ENCODE measurements around the gene STK32B. TPM values are rescaled to one million over a fixed set of nuclear protein-coding genes. Genes with fewer than 3 reads are reported as not detected.

STK32B gene
- total and polyA plus RNA-seq, 9 of the 15 experiments (the other 6 are each of a cell fraction or from before 2014, with no cell fraction given), result 0.03 to 0.20 (median 0.07) TPM; not detected in 2

DNA sequence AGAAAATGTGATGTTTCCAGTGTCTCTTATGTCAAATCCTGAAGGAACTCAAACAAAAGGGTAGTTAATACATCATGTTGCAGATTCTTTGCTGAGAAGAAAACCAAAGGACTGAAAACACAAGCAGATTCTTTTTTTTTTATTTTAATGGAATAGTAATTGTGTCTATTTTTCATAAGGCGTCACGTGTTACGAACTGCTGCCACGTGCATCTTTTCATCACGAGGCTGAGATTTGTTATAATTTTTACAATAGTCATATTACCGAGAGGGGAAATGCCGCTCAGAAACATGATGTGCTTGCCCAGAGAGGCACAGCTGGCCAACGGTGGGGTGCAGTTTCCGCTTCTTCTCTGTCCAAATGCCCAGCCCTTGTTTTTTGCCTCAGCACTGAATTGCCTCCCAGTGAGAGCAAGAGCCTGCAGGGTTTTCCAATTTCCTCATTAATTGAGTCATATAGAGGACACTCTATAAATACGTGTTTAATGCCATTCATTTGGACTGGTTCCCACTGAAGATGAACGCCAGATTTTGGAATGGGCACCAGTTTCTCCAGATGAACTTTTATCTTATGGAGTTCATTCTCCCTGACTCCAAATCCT, 225.3 kb downstream of the STK32B start:
- no peak overlapping the region for H2AFZ ChIP-seq (ENCODE audit: low read depth, low read length)
- ChIA-PET POLR2A (no interaction called here), CTCF (ENCODE audit: low intra/inter-chr PET ratio) (no interaction called here)
- no peak overlapping the region for H3K27ac ChIP-seq (ENCODE audit: extremely low read depth, low read depth, low read length)
- H3K9ac ChIP-seq (ENCODE audit: insufficient read depth in 1 of 2, low read depth in 2 of 2, low read length in 2 of 2), result no peak overlapping the region
- DNase-seq (ENCODE audit: extremely low read depth in 1 of 4, low spot score in 3 of 4) (no peak), ATAC-seq (no peak), FAIRE-seq (no peak)
- no peaks in the 10 kb centered on the region for H3K79me2 ChIP-seq (ENCODE audit: control insufficient read depth, insufficient read depth, low read length)
- H3K27me3 ChIP-seq (ENCODE audit: control insufficient read depth in 2 of 2, insufficient read depth in 2 of 2, low read length in 2 of 2), result no peaks in the 10 kb centered on the region; a peak in 1 of 5 replicates
- no peak overlapping the region for H3K4me3 ChIP-seq
- no peaks in the 10 kb centered on the region for H4K20me1 ChIP-seq (replicated peaks; ENCODE audit: control insufficient read depth, insufficient read depth, low read length)
- in situ Hi-C loops (cut with MboI), result no loop called here
- intact Hi-C loops (cut with micrococcal nuclease), result no loop called here
- no peaks in the 10 kb centered on the region for H3K4me1 ChIP-seq (replicated peaks in 1 of 2; ENCODE audit: control insufficient read depth in 2 of 2, insufficient read depth in 2 of 2, low read length in 2 of 2)
- no peaks in the 10 kb centered on the region for H3K9me3 ChIP-seq (replicated peaks; ENCODE audit: control insufficient read depth, insufficient read depth, low read depth, low read length)
- H3K4me2 ChIP-seq (ENCODE audit: insufficient read depth, low read length), result no peak overlapping the region
- H3K9me1 ChIP-seq (ENCODE audit: control insufficient read depth, insufficient read depth, low read length), result no peaks in the 10 kb centered on the region
- TF ChIP-seq, protein P1, sequence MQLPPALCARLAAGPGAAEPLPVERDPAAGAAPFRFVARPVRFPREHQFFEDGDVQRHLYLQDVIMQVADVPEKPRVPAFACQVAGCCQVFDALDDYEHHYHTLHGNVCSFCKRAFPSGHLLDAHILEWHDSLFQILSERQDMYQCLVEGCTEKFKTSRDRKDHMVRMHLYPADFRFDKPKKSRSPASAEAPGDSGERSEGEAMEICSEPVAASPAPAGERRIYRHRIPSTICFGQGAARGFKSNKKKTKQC (CRISPR knock-in tag; IDR thresholded peaks at IDR 0.05), result no peak
- TF ChIP-seq EP400 (IDR thresholded peaks at IDR 0.05), result no peak
- no peak for TF ChIP-seq GTF2E2 (tag; IDR thresholded peaks at IDR 0.05)
- TF ChIP-seq, protein P2, sequence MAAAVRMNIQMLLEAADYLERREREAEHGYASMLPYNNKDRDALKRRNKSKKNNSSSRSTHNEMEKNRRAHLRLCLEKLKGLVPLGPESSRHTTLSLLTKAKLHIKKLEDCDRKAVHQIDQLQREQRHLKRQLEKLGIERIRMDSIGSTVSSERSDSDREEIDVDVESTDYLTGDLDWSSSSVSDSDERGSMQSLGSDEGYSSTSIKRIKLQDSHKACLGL (CRISPR knock-in tag; IDR thresholded peaks at IDR 0.05; ENCODE audit: borderline replicate concordance, poor library complexity, severe bottlenecking), result no peak
- no peak for TF ChIP-seq NONO (IDR thresholded peaks at IDR 0.05; ENCODE audit: low read depth in 2 of 2, low read length in 1 of 2)
- TF ChIP-seq PPARD (CRISPR knock-in tag; IDR thresholded peaks at IDR 0.05), result no peak
- TF ChIP-seq TAF15 (IDR thresholded peaks at IDR 0.05; ENCODE audit: low read depth, low read length), result no peak
- TF ChIP-seq ZNF224 (CRISPR knock-in tag; IDR thresholded peaks at IDR 0.05), result no peak
- TF ChIP-seq RCOR1 (IDR thresholded peaks at IDR 0.05; ENCODE audit: borderline replicate concordance in 1 of 2, low read depth in 2 of 2, low read length in 2 of 2), result no peak
- no peak for TF ChIP-seq SRSF7 (optimal IDR thresholded peaks at IDR 0.05; ENCODE audit: low read depth, low read length)
- TF ChIP-seq SRF (CRISPR knock-in tag; IDR thresholded peaks at IDR 0.05), result no peak
- no peak for TF ChIP-seq JUNB (CRISPR knock-in tag; conservative IDR thresholded peaks at IDR 0.05)
- no peak for TF ChIP-seq NFIC (IDR thresholded peaks at IDR 0.05)
- TF ChIP-seq CHD2 (IDR thresholded peaks at IDR 0.05; ENCODE audit: low read depth, low read length), result no peak
- no peak for TF ChIP-seq ZNF717 (CRISPR knock-in tag; IDR thresholded peaks at IDR 0.05)
- TF ChIP-seq MAFF (IDR thresholded peaks at IDR 0.05; ENCODE audit: low read length), result no peak
- TF ChIP-seq, protein P3, sequence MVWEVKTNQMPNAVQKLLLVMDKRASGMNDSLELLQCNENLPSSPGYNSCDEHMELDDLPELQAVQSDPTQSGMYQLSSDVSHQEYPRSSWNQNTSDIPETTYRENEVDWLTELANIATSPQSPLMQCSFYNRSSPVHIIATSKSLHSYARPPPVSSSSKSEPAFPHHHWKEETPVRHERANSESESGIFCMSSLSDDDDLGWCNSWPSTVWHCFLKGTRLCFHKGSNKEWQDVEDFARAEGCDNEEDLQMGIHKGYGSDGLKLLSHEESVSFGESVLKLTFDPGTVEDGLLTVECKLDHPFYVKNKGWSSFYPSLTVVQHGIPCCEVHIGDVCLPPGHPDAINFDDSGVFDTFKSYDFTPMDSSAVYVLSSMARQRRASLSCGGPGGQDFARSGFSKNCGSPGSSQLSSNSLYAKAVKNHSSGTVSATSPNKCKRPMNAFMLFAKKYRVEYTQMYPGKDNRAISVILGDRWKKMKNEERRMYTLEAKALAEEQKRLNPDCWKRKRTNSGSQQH (CRISPR knock-in tag; IDR thresholded peaks at IDR 0.05), result no peak
- no TSS peak for BruUV-seq (replicated peaks)
- 3% methylated on average over 11 of the region's 11 CpGs for WGBS (ENCODE audit: insufficient coverage, low coverage, missing lambda C conversion rate)
- H3K36me3 ChIP-seq (ENCODE audit: control insufficient read depth, insufficient read depth, low read length), result no peaks in the 10 kb centered on the region
